HCEC 1CT (cell line): Measurements from ENCODE around the gene PLXDC2.

Source experiments
- DNase-seq: peaks from one replicate; pipeline ENCODE4 v3.0.0-alpha.2; 2017

PLXDC2 gene

DNA sequence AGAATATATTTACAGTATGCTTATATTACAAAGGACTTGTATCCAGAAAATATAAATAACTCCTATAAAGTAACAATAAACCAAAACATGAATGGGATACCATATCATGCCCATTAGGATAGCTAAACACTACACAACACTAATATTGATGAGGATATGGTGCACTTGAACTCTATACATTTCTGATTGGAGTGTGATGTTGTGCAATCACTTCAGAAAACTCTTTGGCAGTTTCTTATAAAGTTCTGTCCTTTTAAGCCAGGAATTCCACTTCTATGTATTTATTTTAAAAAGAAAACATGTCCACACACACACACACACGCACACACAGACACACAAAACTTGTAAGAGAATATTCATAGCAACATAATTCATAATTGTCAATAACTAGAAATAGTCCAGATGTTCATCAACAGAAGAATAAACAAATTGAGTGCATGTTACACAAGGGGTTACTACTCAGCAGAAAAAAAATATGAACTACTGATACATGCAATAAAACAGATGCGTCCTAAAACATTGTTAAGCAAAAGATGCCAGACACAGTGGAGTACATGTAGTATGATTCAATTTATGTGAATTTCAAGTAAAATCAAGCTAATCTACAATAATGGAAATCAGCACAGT lies 416.0 kb downstream of the PLXDC2 start:
- DNase-seq: no peak

DNA sequence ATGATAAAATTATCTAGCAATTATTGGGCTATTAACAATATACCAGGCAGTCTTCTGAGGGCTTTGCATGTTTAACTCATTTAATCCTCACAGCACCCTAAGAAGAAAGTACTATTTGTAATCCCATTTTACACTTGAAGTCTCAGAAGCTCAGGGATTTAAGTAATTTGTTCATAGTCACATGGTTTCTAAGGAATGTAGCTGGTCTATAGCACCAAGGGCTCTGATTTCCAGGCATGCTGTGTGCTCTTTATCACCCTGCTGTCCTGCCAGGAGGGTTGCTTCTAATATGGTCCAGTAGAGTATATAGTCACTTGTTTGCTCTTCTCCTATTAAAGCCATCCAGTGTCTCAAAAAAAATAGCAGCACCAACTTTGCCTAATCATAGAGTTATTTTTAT lies 417.2 kb downstream of the PLXDC2 start:
- no peak for DNase-seq

DNA sequence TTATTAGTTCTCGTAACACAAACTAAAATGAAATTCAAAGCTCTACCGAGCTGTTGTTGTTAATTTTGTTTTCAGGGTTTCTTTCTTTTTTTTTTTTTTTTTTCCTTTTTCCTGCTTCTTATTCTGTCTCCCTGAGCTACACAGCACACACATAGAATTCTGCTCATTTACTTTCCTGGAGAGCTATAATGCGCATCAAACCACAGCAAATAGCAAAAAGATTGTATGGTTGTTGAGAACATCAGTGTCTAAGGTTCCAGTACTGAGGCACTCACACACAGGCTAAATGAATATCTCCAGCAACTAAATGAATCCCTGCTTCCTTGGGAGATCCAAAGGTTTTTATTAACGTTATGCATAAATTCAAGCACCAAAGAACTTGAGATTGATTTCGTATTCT lies 418.3 kb downstream of the PLXDC2 start:
- DNase-seq: no peak

DNA sequence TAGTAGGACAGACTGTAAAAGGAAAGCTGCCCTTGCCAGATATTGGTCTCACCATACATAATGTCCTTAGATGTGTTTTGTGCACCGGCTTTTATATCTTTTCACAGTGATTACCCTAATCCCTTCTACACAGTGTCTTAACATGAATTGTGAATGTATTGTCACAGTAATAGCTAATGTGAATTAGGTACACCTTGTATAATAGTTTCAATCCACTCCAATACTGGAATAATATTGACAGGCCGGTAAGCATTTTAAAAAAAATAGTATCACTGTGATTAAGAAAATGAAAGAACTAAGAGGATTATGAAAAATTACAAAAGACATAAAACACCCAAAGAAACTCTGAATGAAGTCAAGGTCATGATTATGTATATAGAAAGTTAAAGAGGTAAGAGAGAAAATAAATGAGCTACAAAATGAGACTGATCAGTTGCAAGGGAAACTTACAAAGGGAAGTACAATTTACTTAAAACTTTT lies 420.9 kb downstream of the PLXDC2 start:
- no peak for DNase-seq

DNA sequence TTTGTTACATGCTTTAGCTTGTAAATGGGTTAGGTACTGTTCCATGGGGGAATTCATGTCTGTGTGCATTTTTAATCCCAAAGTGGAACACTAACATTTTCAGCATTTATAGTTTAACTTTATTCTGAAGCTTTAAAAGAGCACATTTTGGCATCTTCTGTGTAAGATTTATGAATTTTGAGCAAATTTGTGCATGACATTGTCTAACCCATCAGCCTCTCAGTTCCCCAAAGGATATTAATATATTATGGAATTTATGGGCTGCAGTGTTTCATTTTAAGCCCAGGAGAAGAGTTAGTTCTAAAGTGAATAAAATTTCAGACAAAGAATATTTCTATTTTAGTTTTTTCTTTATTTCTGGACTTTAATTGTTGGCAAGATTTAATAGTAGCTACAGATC lies 421.4 kb downstream of the PLXDC2 start:
- no peak for DNase-seq

DNA sequence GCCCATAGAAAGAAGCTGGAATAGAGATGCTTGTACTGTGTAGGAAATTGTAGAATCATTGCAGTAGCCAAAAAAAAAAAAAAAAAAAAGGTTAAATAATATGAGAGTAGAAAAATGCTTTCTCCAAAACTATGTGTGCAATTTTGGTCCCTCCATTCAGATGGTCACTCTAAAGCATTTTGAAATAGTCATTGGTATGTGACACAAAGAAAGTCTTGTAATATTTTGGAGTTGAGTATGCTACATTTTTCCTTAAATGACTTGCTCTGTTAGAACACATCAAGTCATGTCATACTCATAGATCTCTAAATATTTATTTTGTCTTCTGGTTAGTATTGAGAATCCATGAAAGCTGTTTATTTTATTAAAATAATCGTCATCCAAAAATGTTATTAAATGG lies 424.4 kb downstream of the PLXDC2 start:
- no peak for DNase-seq

DNA sequence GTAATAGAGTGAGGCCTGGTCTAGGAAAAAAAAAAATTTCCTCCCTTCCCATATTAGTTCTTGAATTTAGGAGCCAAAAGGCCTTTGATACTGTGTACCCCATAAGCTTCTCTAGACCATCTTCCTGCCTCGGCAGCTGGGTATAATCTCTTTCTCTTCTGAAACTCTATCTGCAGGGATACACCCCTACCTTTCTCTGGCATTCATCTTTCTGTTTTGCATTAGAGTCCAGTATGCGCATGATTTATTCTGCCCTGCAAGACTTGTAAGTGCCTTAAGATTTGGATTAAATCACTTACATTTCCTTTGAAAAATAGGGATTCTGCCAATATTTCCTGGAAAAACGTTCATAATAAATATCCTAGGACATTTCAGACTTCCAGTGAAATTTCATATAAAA lies 431.2 kb downstream of the PLXDC2 start:
- DNase-seq: no peak

DNA sequence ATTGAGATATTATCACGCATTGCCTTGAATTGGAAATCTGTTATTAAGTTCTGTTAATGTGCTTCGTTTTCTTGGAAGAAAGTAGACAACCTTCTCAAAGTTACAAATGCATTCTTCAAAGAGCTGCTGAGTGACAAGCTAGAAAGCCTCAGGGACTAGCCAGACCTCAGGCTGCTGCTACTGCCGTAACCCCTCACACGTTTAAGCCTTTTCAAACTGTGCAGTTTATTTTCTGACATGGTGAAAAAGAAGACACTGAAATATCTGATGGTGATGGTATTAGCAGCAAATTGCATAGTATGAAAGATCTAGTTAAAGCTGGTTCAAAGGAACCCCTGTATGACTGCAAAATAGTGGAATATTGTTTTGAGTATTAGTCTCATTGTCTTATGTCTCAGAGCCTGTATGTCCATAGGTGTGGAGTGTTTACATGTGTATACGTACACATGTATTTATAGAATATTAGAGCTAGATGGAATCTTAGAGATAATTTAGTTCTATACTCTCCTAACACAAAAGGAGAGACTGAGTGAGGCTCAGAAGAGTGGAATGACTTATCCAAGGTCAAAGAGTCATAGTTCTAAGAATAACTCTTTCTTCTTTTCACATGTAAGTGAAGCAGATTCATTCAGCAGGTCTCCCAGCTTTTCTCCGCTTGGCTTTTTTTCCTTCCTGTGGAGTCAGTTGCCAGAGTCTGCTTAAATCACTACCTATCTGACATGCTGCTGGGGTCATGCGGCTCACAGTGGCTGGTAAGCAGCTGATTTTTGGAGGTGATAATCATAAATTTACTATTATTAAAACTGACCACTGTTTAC lies 431.9 kb downstream of the PLXDC2 start:
- DNase-seq: no peak

DNA sequence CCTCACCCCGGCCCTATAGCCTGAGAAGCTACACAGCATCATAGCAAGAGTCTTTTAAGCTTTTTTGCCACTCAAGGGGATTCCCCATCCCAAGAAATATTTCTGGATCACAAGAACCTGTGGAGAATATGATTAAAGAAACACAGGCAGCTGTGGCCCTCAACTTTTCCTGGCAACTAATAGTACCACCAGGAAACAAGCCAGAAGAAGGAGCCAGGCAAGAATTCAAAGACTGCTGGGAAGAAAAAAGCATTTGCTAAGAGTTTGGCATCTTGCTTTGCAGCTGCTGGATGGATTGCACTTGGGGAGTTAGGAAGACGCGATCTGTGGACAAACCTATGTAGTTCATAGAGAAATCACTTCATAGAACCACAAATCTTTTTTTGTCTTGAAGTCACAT lies 437.8 kb downstream of the PLXDC2 start:
- DNase-seq: no peak

DNA sequence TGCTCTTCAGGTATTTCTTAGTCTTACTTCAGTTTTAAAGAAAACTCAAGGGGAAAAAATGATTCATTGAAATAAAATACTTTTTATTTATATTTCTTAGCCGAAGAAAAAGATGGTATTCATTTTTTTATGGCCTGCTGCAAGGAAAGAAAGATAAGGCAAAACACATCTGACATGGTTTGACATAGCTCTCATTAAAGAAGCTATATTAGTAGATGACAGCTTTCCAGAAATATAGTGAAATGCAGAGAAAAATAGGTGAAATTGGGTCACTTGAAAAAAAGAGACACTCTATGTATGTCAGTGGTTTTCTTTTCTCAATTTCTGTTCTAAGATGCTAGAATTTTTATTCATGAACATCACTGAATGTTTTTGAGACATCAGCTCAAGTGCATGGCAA lies 438.3 kb downstream of the PLXDC2 start:
- DNase-seq: no peak

DNA sequence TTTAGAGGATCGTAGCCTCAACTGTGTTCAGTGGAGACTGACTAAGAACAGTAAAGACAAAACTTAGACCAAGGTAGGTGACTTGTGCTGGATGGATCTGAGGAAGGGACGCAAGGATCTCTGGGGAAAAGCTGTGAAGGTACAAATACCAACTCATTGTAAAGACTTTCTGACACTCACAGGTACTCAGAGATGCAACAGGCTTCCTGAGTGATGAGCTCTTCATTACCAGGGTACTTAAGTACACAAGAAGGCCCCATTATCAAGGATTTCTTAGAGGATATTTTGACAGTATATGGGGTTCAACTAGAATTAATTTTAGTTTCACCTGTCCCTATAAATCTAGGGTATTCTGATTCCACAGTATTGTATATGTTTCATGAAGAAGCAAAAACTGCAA lies 440.7 kb downstream of the PLXDC2 start:
- no peak for DNase-seq

DNA sequence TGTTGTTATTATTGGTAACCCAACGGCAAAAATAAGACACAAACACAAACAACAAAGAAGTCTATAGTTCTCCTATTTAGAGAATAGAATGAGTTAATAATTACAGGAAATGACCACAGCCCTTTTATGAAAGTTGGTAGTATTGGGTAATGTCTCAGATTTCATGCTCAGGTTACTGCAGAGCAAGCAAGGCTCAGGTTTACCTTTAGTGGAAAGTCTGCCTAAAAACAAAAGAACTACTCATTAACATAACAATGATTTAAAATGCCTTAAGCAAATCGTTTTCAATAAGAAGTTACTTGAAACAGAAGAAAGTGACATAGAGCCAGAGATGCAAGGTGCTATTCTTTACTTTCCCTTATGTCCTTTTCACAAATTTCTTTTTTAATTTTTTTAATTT lies 441.2 kb downstream of the PLXDC2 start:
- no peak for DNase-seq

DNA sequence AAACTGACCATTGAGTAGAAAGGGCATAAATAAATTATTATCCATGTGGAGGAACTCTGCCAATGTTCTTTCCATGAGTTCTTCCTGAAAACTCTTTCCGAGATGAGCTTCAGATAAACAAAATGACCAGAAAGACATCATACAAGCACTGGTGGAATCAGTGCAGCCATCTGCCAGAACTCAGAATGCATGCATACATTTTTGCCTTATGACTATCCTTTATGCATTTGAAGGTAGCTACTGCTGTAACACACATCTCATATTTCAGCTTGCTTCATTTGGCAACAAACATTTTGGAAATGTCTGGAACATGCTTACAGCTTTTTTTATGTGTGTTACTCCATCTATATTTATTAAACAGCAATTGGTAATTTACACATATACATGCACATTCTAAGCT lies 448.9 kb downstream of the PLXDC2 start:
- no peak for DNase-seq

DNA sequence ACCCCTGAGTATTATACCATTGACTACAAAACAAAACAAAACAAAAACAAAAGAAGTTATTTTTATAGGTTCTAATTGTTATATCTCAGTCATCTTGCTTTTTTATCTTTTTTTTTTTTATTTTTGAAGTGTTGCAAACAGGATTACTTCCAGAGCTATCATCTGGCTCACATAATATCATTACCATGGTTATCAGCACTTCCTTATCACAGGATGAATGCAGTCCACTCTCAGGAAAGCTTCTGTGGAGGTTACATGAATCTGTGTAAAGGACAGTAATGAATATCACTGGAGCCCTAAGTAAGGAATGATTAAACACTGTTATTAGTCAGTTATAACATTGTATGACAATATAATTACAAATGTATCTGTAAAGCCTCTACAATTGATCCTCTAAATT lies 451.5 kb downstream of the PLXDC2 start:
- no peak for DNase-seq

DNA sequence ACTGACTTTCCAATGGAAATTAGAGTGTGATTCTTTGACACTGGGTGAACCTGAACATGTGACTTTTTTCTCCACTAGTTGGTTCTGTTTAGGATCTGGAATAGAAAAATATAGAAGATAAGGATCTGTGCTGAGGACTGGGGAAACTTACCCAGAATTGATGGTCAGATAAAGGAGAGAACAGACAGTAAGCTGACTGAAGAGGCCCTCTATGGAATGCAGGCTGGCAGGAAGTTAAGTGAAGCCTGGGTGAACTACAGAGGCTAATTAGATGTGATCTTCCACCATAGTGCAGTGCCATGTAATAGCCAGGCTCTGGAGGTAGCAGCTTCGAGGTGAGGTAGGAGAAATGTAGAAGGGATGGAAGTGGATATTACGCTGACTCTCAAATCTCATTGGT lies 455.3 kb downstream of the PLXDC2 start:
- DNase-seq: no peak

DNA sequence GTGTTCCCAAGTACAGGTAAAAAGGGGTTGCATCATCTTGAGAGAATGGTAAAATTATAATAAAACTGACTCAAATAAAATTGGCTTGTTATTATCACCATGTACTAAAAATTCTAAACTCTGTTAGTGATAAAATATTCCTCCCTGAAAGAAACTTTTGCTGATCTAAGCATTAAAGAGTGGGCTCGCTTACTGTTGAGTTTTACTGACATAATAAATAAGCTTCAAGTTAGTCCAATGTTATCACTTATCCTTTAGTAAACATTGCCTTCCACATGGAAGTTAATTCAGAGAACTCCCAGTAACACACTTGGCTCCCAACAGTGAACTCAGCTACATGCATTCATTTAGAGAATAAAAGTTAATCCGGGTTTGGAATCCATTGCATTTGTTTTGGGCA lies 456.4 kb downstream of the PLXDC2 start:
- no peak for DNase-seq

DNA sequence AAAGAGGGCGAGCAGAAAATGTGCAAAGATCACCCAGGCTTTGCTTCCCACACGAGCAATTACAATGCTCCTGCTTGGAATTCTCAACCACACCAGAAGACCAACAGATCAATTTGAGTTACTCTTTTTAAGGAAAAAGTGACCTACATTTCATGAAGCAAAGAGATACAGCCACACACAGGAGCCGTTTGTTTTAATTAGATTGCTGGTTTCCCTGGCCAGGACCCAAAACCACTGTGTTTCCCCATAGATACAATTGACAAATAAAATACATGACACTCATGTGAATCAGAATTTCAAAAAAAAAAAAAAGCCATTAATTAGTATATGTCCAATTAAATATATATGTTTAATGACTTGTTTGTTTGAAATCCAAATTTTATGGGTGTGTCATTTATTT lies 458.3 kb downstream of the PLXDC2 start:
- no peak for DNase-seq

DNA sequence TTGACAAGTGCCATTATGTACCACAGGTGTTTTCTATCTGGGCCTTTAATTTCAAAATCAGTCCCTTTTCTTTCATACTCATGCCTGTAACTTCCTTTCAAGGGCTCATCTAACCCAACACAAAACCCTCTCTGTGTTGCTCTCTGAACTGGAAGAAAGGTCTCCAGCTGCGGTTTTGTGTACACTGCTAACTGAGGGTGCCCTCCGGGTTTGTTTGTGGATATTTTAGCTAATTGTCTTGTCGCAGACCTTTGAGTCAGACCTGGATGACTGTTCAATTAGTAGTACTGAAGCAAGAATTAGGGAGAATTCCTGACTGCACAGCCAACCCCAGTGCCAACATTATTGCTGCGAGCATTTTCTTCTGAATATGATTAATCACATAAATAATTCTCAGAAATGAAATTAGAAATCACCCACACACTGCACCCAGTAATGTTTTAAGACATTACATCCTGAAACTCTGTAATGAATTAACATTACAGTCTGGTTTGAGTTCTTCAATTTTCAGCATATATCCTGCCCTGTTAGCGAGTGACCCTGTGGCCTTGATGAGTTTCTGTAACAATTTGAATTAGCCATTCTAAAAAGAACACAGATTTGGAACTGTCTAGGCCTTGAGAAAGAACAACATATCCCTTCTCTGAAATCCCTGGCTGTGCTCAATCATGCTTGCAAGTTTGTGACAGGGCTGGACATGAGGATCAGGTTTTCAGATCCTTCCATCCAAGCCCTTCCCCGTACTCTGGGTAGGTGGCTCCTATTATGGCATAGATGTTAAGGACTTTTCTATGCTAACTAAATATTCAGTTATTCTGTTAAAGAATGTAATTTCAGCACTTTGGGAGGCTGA lies 460.1 kb downstream of the PLXDC2 start:
- DNase-seq: no peak

DNA sequence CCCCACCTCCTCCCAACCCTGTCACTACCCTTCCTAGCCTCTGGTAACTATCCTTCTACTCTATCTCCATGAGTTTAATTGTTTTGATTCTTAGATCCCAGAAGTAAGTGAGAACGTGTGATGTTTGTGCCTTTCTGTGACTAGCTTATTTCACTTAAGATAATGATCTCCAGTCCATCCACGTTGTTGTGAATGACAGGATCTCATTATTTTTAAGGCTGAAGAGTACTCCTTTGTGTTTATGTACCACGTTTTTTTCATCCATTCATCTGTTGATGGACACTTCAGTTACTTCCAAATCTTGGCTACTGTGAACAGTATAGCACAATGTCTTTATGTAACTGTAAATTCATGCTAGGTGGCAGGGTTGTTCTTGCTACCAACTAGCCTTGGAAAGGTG lies 461.6 kb downstream of the PLXDC2 start:
- no peak for DNase-seq

DNA sequence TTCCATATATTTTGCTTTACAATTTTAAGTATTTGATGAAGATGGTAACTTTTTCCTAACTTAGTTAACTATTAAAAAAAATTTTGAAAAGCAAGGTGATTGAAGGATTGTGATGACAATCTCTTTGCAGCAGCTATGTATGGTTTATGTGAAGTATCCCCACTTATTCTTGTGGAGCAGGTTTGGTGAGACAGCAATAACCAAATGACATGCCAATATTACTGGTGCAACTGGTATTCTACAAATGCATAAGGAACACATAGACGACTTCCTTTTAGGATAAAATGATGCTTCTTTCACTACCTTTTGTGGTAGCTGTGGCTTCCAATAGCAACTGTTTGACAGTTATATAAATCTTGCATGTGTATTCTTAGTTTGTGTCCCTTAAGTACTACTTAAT lies 465.3 kb downstream of the PLXDC2 start:
- no peak for DNase-seq

DNA sequence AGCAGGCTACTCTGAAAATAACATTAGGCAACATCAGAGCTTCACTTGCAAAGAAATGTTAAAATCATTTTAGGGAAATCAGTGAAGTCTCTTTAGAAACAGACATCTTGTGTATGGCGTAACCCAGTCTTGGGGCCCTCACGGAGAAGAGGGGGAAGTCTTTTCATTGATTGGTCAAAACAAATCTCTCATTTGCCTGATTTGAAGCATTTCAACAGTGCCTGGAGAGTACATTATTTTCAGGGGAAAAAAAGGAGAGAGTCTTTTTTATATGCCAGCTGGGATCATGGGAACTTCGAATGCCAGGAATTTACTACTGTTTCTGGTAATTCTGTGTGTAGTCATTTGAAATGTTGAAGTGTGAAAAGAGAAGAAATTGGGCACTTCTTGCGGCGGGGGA lies 471.4 kb downstream of the PLXDC2 start:
- no peak for DNase-seq

DNA sequence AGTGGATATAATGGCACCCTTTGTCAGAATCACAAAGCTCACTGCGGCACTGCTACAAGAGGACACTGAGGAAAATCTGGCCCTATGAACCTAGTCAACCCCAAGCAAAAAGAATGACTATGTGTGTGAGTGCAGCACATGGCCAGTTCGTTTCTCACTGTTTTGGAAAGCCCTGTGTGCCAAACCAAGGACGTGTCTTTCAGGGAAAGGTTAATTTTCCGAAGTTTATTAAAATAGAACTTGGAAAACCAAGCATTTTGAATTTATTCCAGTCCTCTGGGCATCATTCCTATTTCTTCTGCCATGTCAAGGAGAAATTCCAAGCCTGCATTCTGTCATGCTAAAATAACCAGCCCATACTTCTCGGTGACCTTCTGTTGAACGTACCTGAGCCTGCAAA lies 471.8 kb downstream of the PLXDC2 start:
- DNase-seq: no peak

DNA sequence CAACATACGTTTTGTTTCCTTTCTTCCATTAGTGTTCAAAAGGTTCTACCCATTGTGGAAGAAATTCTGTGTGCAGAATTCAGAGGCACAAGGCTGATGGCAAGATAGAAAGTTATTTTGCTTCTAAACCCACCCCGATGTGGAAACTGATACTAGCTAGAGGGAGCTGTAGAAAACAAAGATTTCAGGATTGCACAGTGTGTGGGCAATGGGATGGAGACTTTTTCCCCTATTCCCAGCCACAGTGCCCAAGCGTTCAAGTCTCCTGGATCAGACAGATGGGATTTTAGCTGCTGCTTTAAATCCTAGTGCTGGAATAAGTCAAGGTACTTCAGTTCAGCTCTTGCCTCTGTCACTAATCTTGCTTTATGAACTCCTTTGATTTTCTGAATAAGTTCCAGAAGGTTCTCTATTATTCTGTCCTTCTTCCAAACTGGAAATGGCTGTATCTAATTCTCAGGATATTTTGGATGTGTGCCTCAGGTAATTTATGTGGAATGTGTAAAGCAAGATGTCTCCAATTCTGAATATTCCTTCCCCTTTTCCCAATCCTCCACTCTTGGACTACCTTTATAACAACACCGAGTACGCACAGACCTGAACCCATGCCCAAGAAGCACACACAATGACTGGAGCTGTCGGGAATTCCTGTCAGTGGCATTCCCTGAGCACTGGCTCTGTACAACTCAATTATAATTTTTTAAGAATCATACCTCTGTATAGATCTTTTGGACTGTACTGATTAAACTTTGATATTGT lies 473.0 kb downstream of the PLXDC2 start:
- no peak for DNase-seq
